Measurements from ENCODE around the gene ZNFX1. TPM values are rescaled to one million over a fixed set of nuclear protein-coding genes. Genes with fewer than 3 reads are reported as not detected.
"Not testable (repeated sequence)": the region's sequence is repeated elsewhere in the genome, so short reads cannot be mapped to it uniquely, and the experiment has no call there.

Gene ZNFX1
- total and polyA plus RNA-seq, 11 donors = 6.4 to 55.8 (median 26.4) TPM

GRCh38 chr20:49318091-49318429, 40.2 kb upstream of the ZNFX1 start:
- no peaks in the 10 kb centered on the region for H3K9me3 ChIP-seq
- no peak overlapping the region for H3K27ac ChIP-seq
- no peaks in the 10 kb centered on the region for H3K36me3 ChIP-seq
- intact Hi-C loops (cut with DNase I) = no loop called here
- DNase-seq = no peak
- no peak for ATAC-seq
- peaks cover 16 to 67% (median 43%) of the 10 kb centered on the region in 9 donors for H3K27me3 ChIP-seq
- H3K4me1 ChIP-seq = peaks cover 4 to 18% (median 13%) of the 10 kb centered on the region in 12 donors
- H3K4me3 ChIP-seq = peak overlapping the region; percentile 6 to 47 (median 36)
- TF ChIP-seq POLR2A (IDR thresholded peaks at IDR 0.05) = no peak
- TF ChIP-seq, protein P1, sequence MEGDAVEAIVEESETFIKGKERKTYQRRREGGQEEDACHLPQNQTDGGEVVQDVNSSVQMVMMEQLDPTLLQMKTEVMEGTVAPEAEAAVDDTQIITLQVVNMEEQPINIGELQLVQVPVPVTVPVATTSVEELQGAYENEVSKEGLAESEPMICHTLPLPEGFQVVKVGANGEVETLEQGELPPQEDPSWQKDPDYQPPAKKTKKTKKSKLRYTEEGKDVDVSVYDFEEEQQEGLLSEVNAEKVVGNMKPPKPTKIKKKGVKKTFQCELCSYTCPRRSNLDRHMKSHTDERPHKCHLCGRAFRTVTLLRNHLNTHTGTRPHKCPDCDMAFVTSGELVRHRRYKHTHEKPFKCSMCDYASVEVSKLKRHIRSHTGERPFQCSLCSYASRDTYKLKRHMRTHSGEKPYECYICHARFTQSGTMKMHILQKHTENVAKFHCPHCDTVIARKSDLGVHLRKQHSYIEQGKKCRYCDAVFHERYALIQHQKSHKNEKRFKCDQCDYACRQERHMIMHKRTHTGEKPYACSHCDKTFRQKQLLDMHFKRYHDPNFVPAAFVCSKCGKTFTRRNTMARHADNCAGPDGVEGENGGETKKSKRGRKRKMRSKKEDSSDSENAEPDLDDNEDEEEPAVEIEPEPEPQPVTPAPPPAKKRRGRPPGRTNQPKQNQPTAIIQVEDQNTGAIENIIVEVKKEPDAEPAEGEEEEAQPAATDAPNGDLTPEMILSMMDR (IDR thresholded peaks at IDR 0.05) = no peak
- 5 to 36% (median 13%) methylated on average over 4 to 23 of the region's 23 CpGs for WGBS, 4 donors

- peaks cover 16 to 61% (median 38%) of the 10 kb centered on the region in 9 donors for H3K27me3 ChIP-seq
- ATAC-seq (no peak), DNase-seq (no peak)
- intact Hi-C loops (cut with DNase I) = no loop called here
- no peak overlapping the region for H3K4me3 ChIP-seq
- no peaks in the 10 kb centered on the region for H3K36me3 ChIP-seq
- peaks cover 4 to 18% (median 13%) of the 10 kb centered on the region in 12 donors for H3K4me1 ChIP-seq
- no peak overlapping the region for H3K27ac ChIP-seq
- H3K9me3 ChIP-seq = no peaks in the 10 kb centered on the region
- WGBS, 4 donors = 62 to 89% (median 77%) methylated on average over 2 of the region's 2 CpGs
- TF ChIP-seq, protein P1 (IDR thresholded peaks at IDR 0.05) = no peak
- no peak for TF ChIP-seq POLR2A (IDR thresholded peaks at IDR 0.05)
Measured at GRCh38 chr20:49316704-49317103, 38.8 kb upstream of the ZNFX1 start.

DNA sequence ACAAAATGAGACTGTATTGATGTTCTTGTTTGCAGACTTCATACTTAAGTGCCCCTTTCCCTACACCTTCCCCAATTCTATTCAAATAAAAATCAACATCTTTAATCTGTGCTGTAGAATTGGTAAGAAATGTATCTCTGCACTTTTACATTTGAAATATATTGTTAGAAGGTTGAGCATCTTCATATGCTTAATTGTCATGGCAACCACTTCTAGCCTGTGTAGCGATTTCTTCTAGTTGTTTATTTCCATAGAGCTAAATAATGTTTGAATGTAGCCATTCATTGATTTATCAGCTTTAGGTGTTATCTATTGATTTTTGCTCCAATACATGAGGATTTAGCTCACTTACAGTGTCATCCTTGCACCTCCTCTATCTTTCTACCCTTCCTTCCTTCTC, 37.7 kb upstream of the ZNFX1 start:
- no peak for DNase-seq
- intact Hi-C loops (cut with DNase I) = no loop called here
- peaks cover 4 to 19% (median 13%) of the 10 kb centered on the region in 12 donors for H3K4me1 ChIP-seq
- peaks cover 0 to under 1% (median 0%) of the 10 kb centered on the region in 12 donors for H3K9me3 ChIP-seq
- H3K27ac ChIP-seq = no peak overlapping the region
- no peak for ATAC-seq
- no peak overlapping the region for H3K4me3 ChIP-seq
- TF ChIP-seq POLR2A (IDR thresholded peaks at IDR 0.05) = no peak
- TF ChIP-seq, protein P1 (IDR thresholded peaks at IDR 0.05) = no peak
- H3K36me3 ChIP-seq = no peaks in the 10 kb centered on the region
- 77 to 85% (median 84%) methylated on average over 1 of the region's 1 CpG for WGBS, 4 donors
- peaks cover 13 to 50% (median 35%) of the 10 kb centered on the region in 9 donors for H3K27me3 ChIP-seq

GRCh38 chr20:49314052-49314451, 36.2 kb upstream of the ZNFX1 start:
- H3K9me3 ChIP-seq; H3K27ac ChIP-seq; intact Hi-C loops (cut with DNase I); ATAC-seq; H3K4me3 ChIP-seq; DNase-seq; H3K36me3 ChIP-seq: not testable (repeated sequence)
- H3K27me3 ChIP-seq = peaks cover 12 to 38% (median 20%) of the 10 kb centered on the region in 9 donors
- peaks cover 4 to 15% (median 10%) of the 10 kb centered on the region in 12 donors for H3K4me1 ChIP-seq
- WGBS, 4 donors = 64 to 78% (median 73%) methylated on average over 2 of the region's 2 CpGs

DNA sequence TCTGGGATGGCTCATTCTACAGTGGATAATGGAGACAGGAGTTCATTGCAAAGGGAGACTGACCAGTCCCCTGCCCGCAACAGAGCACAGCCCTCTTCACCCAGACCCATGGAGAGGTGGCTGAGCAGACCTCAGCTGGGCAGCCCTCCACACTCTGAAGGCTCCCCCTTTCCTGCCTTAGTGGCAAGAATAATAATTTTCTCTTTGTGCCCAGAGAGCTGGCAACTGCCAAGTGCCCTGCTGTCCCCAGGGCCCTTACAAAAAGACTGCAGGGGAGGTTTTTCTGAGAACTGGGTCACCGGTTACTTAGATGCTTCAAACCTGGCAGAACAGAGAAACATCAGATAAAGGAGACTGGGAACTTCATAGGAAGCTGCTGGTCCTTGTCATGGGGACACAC, 35.4 kb upstream of the ZNFX1 start:
- WGBS, 4 donors = 57 to 88% (median 68%) methylated on average over 2 of the region's 2 CpGs
- no peak overlapping the region for H3K4me3 ChIP-seq
- no peak for TF ChIP-seq POLR2A (IDR thresholded peaks at IDR 0.05)
- TF ChIP-seq, protein P1 (IDR thresholded peaks at IDR 0.05) = no peak
- H3K36me3 ChIP-seq = no peaks in the 10 kb centered on the region
- intact Hi-C loops (cut with DNase I) = no loop called here
- DNase-seq (no peak), ATAC-seq (no peak)
- no peak overlapping the region for H3K27ac ChIP-seq
- H3K9me3 ChIP-seq = peaks cover 0 to 6% (median 0%) of the 10 kb centered on the region in 12 donors
- H3K27me3 ChIP-seq = peaks cover 4 to 30% (median 12%) of the 10 kb centered on the region in 9 donors
- peaks cover 0 to 7% (median 3%) of the 10 kb centered on the region in 12 donors for H3K4me1 ChIP-seq

Data from heart left ventricle (tissue), 16 donors.